ENCODE results near the gene ZBTB39.
"Not testable (repeated sequence)": the region's sequence is repeated elsewhere in the genome, so short reads cannot be mapped to it uniquely, and the experiment has no call there.

Gene ZBTB39

DNA sequence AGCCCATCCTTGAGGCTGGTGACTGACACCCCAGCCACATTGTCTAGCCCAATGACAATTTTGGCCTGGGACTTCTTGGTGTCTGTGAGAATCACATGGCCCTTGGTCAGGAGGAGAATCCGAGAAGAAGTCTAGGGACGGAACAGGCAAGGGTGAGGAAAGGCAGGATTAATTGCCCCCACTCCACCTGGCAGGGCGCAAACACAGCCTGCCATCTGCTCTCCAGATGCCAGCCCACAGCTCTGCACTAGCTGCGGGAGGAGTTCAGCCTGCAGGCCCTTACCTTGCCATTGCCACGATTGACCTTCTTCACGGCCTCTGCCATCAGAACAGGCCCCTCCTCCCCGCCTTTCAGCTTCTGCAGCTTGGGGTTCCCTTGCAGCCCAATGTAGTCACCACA lies 23.1 kb upstream of the ZBTB39 start:
- no peak for FAIRE-seq

DNA sequence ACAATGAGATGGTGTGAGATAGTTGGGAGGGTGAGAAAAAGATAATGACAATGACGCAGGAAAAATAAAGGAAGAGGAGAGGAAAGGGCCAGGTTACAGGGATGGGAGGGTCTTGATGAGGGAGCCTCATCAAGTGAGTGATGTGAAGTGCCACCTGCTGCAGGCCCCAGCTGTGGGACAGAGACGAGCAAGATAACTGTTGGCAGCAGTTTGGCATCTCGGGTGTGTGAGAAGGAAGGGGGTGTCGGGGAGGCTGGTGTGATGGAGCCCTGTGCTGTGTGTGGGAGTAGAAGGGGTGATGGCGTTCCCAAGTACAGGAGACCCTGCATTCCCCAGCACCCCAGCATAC lies 21.4 kb upstream of the ZBTB39 start:
- no peak for FAIRE-seq

GRCh38 chr12:57027011-57027804 lies 20.9 kb upstream of the ZBTB39 start:
- FAIRE-seq, result no peak

- FAIRE-seq, result no peak
These were observed 18.9 kb upstream of the ZBTB39 start for GRCh38 chr12:57025196-57025595.

DNA sequence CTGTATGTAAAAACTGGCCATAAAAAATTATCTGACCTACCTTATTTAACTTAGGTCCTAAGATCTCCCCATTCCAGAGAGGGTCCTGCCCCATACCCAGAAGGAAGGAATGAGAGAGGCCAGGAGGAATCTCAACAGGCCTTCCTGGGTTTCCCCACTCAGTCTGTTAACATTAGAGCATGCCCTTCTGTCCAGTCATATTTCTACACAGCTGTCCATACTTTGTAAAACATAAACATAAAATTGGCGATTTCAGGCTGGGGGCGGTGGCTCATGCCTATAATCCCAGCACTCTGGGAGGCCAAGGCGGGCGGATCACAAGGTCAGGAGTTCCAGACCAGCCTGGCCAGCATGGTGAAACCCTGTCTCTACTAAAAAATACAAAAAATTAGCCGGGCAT lies 16.0 kb upstream of the ZBTB39 start:
- not testable (repeated sequence) for FAIRE-seq

- no peak for FAIRE-seq
These were observed 13.8 kb upstream of the ZBTB39 start for GRCh38 chr12:57019983-57020719.

GRCh38 chr12:57018906-57019305 lies 12.6 kb upstream of the ZBTB39 start:
- no peak for FAIRE-seq

DNA sequence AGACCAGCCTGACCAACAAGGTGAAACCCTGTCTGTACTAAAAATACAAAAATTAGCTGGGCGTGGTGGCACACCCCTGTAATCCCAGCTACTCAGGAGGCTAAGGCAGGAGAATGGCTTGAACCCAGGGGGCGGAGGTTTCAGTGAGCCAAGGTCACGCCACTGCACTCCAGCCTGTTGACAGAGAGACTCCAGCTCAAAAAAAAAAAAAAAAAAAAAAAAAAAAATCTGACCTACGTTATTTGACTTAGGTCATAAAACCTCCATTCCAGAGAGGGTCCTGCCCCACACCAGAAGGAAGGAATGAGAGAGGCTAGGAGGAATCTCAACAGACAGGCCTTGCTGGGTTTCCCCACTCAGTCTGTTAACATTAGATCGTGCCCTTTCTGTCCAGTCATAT lies 12.0 kb upstream of the ZBTB39 start:
- not testable (repeated sequence) for FAIRE-seq

GRCh38 chr12:57016348-57016747 lies 10.0 kb upstream of the ZBTB39 start, which contains the start of gene TAC3:
Gene TAC3 (minus strand): TSS chr12:57016529. CDS start chr12:57015797, 732 bp downstream.
- FAIRE-seq, result no peak

DNA sequence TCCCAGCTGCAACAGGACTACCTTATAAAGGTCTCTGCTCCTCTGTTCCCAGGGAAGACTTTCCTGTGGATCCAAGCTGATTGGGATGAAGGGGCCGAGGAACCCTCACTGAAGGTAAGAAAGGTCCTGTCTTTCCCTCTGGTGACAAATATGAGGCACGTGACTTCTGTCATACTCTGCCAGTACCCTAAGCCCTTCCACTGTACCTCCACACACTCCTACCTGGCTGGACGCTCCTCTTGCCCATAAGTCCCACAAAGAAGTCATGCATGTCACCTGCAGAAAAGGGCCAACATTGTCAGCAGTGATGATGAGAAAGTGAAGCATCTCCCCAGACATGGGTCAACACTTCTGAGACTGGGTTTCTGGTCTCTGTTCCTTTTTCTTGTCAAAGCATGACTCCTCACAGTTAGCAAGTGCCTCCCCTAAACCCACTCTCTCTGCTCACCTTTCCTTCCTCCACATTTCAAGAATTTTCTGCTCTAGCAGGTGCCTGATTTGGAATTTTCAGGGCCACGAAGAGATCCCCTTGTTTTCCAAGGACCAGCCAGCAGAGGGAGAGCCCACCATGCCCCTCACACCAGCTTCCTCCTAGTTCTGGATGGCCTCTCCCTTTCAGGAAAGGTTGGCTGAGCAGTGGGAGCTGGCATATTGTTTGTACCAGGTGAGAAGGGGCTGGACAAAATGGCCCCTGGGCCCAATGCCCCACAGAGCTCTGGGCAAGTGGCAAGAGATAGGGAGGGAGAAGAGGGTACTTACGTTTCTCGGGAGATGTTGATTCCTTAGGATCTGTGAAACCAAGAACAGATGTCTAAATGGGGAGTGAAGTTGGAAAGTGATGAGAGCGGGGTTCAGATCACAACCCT lies 6.5 kb upstream of the ZBTB39 start:
- no peak for FAIRE-seq

- no peak for FAIRE-seq
These were observed 5.4 kb upstream of the ZBTB39 start for GRCh38 chr12:57011438-57012424.

DNA sequence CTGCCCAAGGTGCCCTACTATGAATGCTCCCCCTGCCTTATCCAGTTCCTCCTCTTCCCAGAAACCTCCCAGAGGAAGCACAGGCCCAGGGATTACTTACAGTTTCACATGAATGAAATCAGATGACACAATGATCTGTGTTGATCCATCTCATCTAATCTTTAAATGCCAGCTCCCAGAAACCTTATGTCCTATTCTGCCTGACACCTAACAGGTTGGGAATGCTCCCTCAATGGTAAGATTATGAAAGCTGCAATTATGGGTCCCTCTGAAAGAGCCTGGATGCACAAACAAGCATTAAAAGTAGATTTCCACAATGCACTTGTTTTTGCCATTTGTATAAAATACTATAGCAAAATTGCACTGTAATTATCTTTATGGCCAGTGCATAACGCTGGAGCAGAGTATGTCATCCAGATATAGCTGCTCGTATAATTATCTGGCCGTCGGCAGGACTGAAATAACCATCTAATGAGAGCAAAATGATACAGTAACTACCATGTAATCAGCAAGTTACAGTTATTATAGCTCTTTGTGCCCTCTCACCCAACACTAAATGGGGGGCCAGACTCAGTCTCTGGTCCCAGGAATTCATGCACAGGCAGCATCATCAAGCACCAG lies 4.4 kb upstream of the ZBTB39 start:
- no peak for FAIRE-seq

DNA sequence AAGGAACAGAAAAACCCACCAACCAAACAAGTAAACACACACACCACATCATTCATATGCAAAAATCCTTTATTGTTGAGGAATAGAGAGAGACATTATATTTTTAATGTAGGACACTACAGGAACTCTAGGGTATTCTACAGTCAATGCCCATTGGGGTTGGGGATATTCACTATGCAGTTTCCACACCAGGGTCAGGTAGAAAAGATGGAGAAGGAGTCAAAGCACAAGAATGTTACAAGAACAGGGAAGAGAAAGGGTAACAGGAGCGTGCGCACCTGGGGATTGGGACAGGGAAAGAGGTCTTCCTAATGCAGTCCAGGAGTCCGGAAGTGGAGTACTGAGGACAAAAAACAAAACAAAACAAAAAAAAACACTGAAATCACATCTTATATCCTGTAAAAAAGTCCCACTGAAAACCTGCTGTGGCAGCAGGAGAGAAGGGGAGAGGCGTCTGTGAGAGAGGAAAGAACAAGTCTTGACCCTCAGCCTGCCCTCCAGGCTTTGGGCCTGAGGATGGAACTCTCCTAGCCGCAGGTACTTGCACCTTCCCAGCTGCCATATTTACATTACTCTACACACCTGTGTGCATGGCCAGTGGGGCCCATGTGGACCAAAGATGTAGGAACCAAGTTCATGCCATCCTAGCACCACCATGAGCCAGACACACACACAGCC lies 3.7 kb upstream of the ZBTB39 start:
- no peak for FAIRE-seq

DNA sequence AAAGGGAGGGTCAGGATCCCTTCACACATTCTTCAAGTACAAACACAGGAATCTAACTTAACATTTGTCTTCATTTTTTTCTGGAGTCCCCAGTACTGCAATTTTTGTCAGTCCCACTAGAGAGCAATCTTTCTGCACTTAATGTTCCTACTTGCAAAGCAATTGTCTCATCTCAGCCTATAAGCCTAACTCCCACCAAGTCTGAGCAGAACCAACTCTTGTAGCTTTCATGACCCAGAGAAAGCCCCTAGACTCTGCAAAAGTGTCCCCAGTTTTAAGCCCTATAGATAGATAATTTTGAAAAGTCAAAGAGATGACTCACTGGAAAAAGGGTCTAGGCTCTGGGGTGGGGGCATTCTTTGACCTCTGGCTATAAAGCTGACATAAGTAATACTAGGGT lies 1.8 kb upstream of the ZBTB39 start:
- no peak for FAIRE-seq

DNA sequence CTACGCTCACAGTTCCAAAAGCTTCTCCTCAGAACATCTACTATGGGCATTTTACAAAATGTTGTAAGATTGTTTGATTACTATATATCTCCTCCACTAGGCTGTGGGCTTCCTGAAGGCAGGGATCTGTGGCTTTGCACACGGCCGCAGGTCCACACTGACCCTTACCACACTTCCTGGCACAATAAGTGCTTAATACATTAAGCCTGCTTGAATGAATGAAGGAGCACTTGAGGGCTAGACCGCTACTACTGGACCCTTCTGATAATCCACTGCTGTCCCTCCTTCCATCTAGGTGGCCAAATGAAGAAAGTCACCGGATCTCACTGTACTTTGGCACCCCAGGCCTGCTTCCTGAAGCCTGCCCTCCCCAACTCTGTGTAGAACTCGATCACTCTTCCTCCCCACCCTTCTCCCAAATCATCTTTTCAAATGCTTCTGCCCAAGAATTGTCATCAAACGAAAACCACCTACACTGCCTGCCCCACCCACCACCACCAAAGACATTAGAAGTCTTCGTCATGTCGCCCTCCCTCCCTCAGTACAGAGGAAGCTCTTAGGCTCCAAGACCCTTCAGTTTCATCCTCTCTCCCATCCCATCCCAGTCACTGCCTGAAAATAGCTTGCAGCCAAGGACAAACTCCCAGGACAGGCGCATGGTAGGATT lies 596 bp upstream of the ZBTB39 start:
- no peak for FAIRE-seq

GRCh38 chr12:57004651-57005050 lies 1.7 kb downstream of the ZBTB39 start:
- no peak for FAIRE-seq

- FAIRE-seq, result no peak
These were observed 3.0 kb downstream of the ZBTB39 start for GRCh38 chr12:57003395-57003794.

GRCh38 chr12:57001448-57001906 lies 4.9 kb downstream of the ZBTB39 start:
- no peak for FAIRE-seq

GRCh38 chr12:57000393-57000792 lies 6.0 kb downstream of the ZBTB39 start:
- FAIRE-seq, result no peak

DNA sequence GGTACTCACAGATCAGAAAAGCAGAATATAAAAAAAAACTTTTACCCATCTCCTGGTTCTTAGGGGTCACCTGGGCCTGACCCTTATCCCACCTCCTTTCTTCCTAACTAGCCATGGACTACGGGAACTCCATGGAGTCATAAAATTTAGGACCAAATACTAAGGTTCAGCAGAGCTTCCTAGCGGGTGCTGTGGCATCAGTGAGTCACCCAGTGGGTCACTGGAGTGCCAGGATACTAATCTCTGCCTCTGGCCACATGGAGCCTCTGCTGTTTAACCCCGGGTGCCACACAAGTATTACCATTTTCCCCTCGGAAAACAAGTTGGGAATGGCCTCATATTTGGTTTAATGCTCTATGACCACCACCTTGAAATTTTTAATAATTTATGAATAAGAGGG lies 6.9 kb downstream of the ZBTB39 start:
- no peak for FAIRE-seq

Data from colon (tissue), 2 donors.